ENCODE measurements around the gene SYT9.

DNA sequence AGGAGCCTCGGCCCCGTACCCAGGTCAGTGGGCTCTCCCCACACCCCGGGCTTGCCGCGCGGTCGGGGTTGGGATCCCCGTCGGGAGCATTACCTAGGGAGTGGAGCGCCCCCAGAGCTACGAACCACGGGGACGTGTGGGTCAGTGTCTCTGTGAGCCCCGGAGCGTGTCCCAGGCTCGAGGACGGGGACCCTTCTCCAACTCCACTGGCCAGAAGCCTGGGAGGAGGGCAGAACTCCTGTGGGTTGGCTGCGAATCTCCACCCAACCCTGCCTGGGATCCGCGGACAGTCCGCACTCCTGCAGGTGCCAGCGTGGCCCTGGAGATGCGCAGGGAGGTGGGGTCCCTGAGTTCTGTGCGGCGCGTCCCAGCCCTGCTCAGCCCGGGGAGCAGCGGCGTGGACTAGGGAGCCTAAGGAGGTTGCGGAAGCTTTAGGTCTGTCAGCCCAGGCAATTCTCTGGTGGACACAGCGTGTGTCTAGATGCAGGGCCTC lies 262.4 kb downstream of the SYT9 start:
- no peak for TF ChIP-seq CTCF (IDR thresholded peaks at IDR 0.05 in 8 of 11, conservative IDR thresholded peaks at IDR 0.05 in 3 of 11)
- TF ChIP-seq POLR2A (IDR thresholded peaks at IDR 0.05), result no peak
- TF ChIP-seq POLR2AphosphoS5 (IDR thresholded peaks at IDR 0.05), result no peak
